GM12873 (cell line): ENCODE data around the gene TIGAR.

Source experiments
- TF ChIP-seq, protein P1 (sequence below): IDR thresholded peaks from 2 replicates; pipeline ENCODE4 v1.5.1; 2012; ENCODE audit warnings: low read depth, mild to moderate bottlenecking, moderate library complexity, low read length, control low read depth; ENCODE audit not compliant: insufficient read depth; ENCODE audit errors: missing control alignments

TIGAR gene, protein sequence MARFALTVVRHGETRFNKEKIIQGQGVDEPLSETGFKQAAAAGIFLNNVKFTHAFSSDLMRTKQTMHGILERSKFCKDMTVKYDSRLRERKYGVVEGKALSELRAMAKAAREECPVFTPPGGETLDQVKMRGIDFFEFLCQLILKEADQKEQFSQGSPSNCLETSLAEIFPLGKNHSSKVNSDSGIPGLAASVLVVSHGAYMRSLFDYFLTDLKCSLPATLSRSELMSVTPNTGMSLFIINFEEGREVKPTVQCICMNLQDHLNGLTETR

DNA sequence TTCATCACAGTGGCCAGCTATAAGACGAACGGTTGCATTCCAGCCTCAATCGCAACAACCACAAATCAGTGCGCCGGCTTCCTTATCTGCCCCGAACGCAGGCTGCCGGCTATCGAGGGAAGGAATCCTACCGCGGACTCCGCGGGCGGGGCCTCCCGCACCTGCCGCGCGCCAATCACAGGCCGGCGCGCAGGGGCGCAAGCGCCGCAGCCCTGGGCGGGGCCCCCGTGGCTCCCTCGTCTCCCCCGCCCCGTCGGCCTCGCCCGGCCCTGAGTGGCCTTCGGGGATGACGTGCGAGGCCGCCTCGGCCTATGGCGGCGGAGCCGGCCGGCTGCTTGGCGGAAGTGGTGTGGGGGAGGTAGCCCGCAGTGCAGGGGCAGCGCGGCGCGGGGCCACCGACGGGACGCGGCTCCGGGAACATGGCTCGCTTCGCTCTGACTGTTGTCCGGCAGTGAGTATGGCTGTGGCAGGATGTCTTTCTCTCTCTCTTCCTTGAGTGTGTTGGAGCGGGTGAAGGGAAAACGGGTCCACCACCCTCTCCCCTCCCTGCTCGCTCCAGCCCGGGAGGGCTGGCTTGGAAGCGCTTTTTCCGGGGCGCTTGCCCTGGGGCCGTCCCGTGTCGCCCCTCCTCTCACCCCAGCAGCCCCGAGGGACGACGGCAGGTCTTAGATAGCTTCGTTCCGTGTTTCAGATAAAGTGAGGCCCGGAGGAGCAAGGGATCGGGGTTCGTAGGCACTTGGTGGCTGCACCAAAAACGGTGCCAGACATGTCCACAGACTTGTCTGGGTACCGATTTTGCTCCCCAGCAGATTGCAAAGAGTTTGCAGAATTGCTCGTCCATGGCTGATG lies at the start of gene TIGAR:
Gene TIGAR, plus strand, starts transcription at position 361 of the 849 bp plus-strand sequence. Its CDS starts 59 bp downstream, at position 420.
- TF ChIP-seq, protein P1, sequence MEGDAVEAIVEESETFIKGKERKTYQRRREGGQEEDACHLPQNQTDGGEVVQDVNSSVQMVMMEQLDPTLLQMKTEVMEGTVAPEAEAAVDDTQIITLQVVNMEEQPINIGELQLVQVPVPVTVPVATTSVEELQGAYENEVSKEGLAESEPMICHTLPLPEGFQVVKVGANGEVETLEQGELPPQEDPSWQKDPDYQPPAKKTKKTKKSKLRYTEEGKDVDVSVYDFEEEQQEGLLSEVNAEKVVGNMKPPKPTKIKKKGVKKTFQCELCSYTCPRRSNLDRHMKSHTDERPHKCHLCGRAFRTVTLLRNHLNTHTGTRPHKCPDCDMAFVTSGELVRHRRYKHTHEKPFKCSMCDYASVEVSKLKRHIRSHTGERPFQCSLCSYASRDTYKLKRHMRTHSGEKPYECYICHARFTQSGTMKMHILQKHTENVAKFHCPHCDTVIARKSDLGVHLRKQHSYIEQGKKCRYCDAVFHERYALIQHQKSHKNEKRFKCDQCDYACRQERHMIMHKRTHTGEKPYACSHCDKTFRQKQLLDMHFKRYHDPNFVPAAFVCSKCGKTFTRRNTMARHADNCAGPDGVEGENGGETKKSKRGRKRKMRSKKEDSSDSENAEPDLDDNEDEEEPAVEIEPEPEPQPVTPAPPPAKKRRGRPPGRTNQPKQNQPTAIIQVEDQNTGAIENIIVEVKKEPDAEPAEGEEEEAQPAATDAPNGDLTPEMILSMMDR, result no peak

DNA sequence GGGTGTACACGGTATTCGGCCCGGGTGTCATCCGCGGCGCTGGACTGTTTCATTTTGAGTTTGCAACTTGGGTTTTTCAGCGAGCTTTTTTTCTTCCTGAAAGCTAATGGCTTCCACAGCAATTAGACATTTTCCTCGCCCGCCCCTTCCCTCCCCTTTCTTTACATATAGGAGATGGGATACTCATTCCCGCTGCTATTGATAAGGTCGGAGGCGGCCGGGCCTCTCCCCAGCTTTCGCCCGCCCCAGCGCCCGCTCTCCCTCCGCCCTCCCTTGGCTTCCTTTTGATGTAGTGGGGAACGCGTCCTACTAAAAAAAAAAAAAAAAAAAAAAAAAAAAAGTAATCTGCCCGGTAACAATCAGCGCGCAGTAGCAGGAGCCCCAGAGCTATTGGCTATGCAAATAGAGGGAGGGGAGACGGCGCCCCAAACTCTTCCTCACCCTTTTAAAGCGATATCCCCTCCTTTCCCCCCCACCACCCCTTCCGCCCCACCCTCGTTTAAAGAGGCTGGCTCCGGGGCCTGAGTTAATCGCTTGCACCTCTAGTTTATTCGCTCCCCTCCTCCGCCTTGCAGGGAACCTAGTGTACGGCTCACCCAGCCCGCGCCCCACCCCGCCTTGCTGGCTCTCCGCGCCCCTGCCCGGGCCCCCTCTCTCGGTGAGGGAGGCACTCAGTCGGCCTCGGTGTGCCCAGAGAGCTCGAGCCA lies 49.1 kb upstream of the TIGAR start:
- TF ChIP-seq, protein P1, result no peak

DNA sequence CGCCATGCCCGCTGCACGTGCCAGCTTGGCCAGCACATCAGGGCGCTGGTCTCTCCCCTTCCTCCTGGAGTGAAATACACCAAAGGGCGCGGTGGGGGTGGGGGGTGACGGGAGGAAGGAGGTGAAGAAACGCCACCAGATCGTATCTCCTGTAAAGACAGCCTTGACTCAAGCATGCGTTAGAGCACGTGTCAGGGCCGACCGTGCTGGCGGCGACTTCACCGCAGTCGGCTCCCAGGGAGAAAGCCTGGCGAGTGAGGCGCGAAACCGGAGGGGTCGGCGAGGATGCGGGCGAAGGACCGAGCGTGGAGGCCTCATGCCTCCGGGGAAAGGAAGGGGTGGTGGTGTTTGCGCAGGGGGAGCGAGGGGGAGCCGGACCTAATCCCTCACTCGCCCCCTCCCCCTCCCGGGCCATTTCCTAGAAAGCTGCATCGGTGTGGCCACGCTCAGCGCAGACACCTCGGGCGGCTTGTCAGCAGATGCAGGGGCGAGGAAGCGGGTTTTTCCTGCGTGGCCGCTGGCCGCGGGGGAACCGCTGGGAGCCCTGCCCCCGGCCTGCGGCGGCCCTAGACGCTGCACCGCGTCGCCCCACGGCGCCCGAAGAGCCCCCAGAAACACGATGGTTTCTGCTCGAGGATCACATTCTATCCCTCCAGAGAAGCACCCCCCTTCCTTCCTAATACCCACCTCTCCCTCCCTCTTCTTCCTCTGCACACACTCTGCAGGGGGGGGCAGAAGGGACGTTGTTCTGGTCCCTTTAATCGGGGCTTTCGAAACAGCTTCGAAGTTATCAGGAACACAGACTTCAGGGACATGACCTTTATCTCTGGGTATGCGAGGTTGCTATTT lies 48.4 kb upstream of the TIGAR start:
- TF ChIP-seq, protein P1, result no peak

DNA sequence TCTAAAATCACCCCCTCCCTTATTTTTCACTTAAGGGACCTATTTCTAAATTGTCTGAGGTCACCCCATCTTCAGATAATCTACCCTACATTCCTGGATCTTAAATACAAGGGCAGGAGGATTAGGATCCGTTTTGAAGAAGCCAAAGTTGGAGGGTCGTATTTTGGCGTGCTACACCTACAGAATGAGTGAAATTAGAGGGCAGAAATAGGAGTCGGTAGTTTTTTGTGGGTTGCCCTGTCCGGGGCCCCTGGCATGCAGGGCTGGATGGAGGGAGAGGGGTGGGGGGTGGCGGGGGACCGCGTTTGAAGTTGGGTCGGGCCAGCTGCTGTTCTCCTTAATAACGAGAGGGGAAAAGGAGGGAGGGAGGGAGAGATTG lies 47.8 kb upstream of the TIGAR start:
- TF ChIP-seq, protein P1, result no peak

DNA sequence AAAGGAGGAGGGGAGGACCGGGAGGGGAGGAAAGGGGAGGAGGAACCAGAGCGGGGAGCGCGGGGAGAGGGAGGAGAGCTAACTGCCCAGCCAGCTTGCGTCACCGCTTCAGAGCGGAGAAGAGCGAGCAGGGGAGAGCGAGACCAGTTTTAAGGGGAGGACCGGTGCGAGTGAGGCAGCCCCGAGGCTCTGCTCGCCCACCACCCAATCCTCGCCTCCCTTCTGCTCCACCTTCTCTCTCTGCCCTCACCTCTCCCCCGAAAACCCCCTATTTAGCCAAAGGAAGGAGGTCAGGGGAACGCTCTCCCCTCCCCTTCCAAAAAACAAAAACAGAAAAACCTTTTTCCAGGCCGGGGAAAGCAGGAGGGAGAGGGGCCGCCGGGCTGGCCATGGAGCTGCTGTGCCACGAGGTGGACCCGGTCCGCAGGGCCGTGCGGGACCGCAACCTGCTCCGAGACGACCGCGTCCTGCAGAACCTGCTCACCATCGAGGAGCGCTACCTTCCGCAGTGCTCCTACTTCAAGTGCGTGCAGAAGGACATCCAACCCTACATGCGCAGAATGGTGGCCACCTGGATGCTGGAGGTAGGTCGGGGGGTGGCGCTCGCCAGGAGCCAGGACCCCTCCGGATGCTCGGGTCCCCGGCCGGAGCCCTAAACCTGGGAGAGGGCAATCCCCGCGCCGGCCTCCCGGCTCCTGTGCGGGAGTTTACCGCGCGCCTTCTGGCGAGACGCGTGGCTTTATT lies 47.2 kb upstream of the TIGAR start, which contains the start of gene CCND2:
Gene CCND2, plus strand, starts transcription at position 111 of the 744 bp plus-strand sequence. Its CDS starts 279 bp downstream, at position 390.
- TF ChIP-seq, protein P1, result no peak

DNA sequence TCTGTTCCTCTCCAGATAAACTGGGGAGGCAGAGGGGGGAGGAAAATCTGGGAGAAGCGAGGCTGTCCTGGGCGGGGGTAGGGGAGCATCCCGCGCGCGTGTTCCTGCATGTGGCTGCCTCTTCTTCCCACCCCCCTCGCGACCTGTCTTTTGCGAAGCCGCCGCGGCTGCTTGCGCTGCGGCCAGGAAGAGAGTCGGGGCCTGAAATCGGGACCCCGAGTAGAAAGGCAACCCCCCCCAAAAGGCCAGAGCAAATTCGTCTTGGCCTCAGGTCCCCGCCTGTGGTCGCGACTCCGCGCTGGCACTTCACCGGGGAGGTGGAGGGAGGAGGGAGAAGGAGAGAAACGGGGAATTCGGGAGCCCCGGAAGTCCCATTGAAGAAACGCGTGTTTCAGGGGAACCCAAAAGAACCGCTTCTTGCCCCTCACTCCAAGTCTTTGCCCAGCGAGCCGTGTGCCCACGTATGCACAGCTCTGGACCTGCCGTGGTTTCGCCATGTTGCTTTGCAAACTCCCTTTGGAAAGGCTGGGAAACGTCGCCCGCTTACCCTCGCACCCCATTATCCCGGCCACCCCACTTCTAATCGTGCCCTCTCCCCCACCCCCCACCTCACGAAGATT lies 46.5 kb upstream of the TIGAR start:
- TF ChIP-seq, protein P1, result no peak
